HepG2 (cell line): ENCODE measurements around the gene GKN1.

ENCODE experiments used
- CHD2 ChIP-seq: IDR thresholded peaks from 2 replicates; pipeline ENCODE4 v1.6.1; 2011; ENCODE audit warnings: low read depth, low read length, improper control_type of control experiment
- CHD4 ChIP-seq: fragments of 200-600 bp; sonication (generic); IDR thresholded peaks from 2 replicates; pipeline ENCODE4 v1.7.0; 2017; ENCODE audit warnings: mild to moderate bottlenecking, low read length, borderline replicate concordance
- CTCF ChIP-seq: sonication (generic); formaldehyde crosslinking; IDR thresholded peaks from 2 replicates; pipeline ENCODE4 v1.5.0; 2020; ENCODE audit warnings: mild to moderate bottlenecking, missing genetic modification reagents, moderate library complexity
- ELF3 ChIP-seq: IDR thresholded peaks from 2 replicates; pipeline ENCODE4 v1.6.1; 2016; ENCODE audit warnings: missing genetic modification reagents, missing compliant biosample characterization
- EP300 ChIP-seq, 3 experiments: sonication (generic) in 1 of 3; formaldehyde crosslinking in 1 of 3; IDR thresholded peaks; 2 replicates each; pipeline versions ENCODE4 v1.5.1 to v1.6.1; 2011 to 2020; ENCODE audit warnings: low read depth in 2 of 3, low read length in 2 of 3, borderline replicate concordance in 1 of 3, improper control_type of control experiment in 1 of 3, mild to moderate bottlenecking in 1 of 3, missing genetic modification reagents in 1 of 3, moderate library complexity in 1 of 3
- PHF21A ChIP-seq: sonication (generic); formaldehyde crosslinking; IDR thresholded peaks from 2 replicates; pipeline ENCODE4 v1.5.0; 2020; ENCODE audit warnings: mild to moderate bottlenecking, missing genetic modification reagents
- PTBP1 ChIP-seq: fragments of 200-400 bp; formaldehyde crosslinking; IDR thresholded peaks from 2 replicates; pipeline ENCODE4 v1.6.1; 2018; ENCODE audit warnings: low read length, low read depth; ENCODE audit not compliant: poor library complexity, severe bottlenecking
- ZNF383 ChIP-seq: sonication (generic); formaldehyde crosslinking; IDR thresholded peaks from 2 replicates; pipeline ENCODE4 v1.4.0; 2020; ENCODE audit warnings: missing genetic modification reagents, mild to moderate bottlenecking, borderline replicate concordance

GRCh38 chr2:68925295-68925896 lies 49.0 kb upstream of the GKN1 start:
- TF ChIP-seq ELF3 = no peak
- no peak for TF ChIP-seq CHD4
- TF ChIP-seq CTCF (CRISPR knock-in tag) = peak; percentile 85
- no peak for TF ChIP-seq EP300 (IDR thresholded peaks at IDR 0.05; ENCODE audit: low read depth in 2 of 2, low read length in 2 of 2)
- no peak for TF ChIP-seq EP300 (CRISPR knock-in tag; IDR thresholded peaks at IDR 0.05; ENCODE audit: borderline replicate concordance)
- TF ChIP-seq ZNF383 = no peak
- no peak for TF ChIP-seq PHF21A (CRISPR knock-in tag)
- TF ChIP-seq CHD2 = no peak
- no peak for TF ChIP-seq PTBP1
